Retinal pigment epithelial cell (primary cell): ENCODE measurements around the gene CAMSAP1.
"Not testable (repeated sequence)": the region's sequence is repeated elsewhere in the genome, so short reads cannot be mapped to it uniquely, and the experiment has no call there.

Experiments
- DNase-seq: peaks from one replicate; pipeline ENCODE4 v3.0.0-alpha.2; 2010; ENCODE audit warnings: low read depth
- H3K4me3 ChIP-seq: 2 replicates; pipeline ENCODE4 v1.5.1; 2011; ENCODE audit warnings: mild to moderate bottlenecking, low read length, control low read depth, moderate library complexity
- TF ChIP-seq, protein P1 (sequence below): conservative IDR thresholded peaks from 2 replicates; pipeline ENCODE4 v1.5.1; 2011; ENCODE audit warnings: low read depth, low read length, control low read depth, inconsistent platforms

The CAMSAP1 gene

DNA sequence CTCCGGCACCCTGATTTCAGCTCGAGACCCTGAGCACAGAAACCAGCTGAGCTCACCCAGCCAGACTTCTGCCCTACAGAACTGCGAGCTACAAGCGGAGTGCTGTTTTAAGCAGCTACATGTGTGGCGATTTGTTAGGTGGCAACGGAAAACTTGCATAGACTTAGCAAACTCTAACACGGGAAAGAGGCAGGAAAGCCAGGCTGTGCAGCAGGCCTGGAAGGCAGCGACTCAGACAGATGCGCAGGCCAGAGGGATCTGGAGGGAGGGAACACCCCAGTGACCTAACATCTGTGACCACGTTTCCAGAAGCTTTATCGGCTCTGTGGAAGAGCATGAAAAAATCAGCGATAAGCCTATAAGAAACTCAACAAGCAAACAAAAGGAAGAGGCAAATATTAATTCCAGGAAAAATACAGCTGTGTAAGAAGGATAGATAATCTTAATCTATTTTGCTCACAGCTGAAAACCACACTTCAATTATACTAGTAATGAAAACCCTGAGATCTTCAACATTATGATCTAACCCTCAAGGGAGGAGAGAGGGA, 42.9 kb upstream of the CAMSAP1 start:
- no peak overlapping the region for H3K4me3 ChIP-seq
- DNase-seq: no peak
- TF ChIP-seq, protein P1, sequence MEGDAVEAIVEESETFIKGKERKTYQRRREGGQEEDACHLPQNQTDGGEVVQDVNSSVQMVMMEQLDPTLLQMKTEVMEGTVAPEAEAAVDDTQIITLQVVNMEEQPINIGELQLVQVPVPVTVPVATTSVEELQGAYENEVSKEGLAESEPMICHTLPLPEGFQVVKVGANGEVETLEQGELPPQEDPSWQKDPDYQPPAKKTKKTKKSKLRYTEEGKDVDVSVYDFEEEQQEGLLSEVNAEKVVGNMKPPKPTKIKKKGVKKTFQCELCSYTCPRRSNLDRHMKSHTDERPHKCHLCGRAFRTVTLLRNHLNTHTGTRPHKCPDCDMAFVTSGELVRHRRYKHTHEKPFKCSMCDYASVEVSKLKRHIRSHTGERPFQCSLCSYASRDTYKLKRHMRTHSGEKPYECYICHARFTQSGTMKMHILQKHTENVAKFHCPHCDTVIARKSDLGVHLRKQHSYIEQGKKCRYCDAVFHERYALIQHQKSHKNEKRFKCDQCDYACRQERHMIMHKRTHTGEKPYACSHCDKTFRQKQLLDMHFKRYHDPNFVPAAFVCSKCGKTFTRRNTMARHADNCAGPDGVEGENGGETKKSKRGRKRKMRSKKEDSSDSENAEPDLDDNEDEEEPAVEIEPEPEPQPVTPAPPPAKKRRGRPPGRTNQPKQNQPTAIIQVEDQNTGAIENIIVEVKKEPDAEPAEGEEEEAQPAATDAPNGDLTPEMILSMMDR: no peak

DNA sequence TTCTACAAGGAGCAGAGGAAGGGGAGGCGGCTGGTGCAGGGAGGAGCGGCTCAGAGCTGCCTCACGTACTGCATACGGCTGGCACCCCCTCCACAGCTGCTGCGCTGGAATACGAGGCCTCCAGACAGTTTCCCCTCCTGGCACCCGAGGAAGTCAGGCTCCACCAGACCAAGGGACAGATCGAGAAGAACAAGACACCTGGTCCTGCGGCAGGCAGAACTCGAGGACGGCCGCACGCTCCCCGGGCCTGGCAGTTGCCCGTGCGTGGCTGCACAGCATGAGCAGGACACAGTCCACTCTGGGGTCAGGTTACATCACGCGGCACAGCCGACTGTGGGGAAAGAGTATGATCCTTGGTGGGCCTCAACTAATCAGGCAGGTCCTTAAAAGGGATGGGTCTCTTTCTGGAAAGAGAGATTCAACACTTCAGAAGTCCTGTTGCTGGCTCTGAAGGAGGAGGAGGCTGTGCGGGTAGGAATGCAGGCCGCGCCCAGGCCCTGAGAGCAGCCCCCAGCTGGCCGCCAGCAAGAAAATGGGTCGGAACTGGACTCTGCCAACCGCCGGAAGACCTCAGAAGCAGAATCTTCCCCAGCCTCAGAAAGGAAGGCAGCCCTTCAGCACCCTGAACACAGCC, 42.3 kb upstream of the CAMSAP1 start:
- TF ChIP-seq, protein P1: no peak
- no peak overlapping the region for H3K4me3 ChIP-seq
- no peak for DNase-seq

DNA sequence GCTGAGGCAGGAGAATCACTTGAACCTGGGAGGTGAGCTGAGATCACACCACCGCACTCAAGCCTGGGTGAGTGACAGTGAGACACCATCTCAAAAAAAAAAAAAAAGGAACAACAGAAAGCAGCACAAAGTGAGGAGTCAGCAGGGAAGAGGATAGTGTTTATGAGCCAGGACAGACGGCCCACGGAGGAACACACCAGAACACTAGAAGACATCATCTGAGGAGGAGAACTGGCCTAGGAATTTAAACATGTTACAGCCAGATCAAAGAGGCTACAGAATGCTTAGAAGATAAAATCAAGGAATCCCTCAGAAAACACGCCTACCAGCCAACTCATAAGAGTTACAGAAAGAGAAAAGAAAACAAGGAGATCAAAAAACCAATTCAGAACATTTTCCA, 41.6 kb upstream of the CAMSAP1 start:
- DNase-seq: no peak

DNA sequence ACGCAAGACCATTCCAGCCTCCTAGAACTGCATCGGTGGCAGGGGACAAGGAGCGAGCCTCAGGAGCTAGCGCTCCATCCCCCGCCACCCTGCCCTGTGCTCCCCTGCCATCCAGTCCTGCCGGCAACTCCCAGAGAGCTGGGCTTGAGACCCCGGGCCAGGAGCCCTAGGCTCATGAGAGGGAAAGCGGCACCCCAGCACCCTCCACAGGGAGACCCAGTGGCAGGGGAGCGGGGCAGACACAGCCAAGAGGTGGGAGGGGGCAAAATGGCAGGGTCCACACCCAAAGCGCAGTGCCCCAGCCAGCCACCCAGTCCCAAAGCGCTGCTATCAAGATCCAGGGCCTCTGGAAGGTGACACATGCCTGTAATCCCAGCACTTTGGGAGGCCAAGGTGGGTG, 41.1 kb upstream of the CAMSAP1 start:
- H3K4me3 ChIP-seq: no peak overlapping the region
- TF ChIP-seq, protein P1: no peak
- no peak for DNase-seq

More for the DNA sequence above, 41.6 kb upstream of the CAMSAP1 start:
- no peak overlapping the region for H3K4me3 ChIP-seq
- TF ChIP-seq, protein P1: no peak

DNA sequence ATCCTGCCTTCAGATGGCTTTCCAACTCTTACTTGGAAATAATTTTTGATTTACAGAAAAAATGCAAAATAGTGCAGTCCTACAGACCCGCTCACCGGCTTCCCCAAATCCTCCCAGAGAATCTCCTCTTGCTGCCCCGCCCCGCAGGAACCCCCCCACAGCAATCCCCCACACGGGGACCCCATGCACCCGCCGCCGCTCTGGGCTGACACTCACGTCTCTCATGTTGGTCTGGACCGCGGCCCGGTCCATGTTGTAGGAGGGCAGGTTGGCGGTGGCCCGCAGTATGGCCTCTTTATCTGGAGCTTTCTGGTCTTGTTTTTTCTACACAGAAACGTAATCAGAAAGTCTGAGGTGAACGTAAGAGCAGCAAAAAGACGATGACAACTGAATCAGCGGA, 40.2 kb upstream of the CAMSAP1 start:
- no peak for DNase-seq
- TF ChIP-seq, protein P1: no peak
- no peak overlapping the region for H3K4me3 ChIP-seq

DNA sequence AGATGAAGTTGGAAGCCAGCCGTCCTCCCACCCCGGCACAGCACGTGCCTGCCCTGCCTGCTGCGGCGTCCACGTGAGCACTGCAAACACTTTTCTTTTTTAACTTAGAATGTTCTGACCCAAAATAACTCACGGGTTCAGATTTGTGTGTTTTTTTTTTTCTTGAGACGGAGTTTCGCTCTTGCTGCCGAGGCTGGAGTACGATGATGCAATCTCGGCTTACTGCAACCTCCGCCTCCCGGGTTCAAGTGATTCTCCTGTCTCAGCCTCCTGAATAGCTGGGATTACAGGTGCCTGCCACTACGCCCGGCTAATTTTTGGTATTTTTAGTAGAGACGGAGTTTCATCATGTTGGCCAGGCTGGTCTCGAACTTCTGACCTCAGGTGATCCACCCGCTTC, 39.8 kb upstream of the CAMSAP1 start:
- H3K4me3 ChIP-seq: not testable (repeated sequence)

DNA sequence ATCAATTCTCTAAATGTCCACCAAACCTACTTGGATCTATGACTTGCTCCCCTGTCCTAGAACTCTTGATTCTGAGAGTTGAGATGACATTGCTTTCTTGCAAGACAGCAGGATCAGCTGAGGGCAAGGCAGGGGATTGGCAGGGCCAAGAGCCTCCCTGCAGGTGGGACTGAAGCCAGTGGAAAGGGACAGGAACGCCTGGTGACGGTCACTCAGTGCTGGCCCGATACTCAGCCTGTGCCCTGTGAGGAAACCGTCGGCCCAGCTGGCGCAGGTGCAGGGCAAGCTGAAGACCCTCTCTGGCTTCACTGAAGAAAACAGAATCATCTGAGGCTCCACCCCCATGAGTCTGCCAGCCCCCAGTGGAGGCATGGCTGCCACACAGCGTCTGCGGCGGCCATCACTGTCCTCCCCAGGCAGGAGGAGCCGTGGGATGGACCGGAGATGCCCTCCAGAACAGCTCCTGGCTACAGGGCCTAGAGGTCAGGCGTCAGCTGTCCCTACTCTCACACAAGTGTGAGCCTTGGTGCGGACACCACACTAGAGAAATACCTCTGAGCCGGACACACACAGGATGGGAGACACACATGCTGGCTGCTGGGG, 39.1 kb upstream of the CAMSAP1 start:
- no peak for DNase-seq
- TF ChIP-seq, protein P1: no peak
- H3K4me3 ChIP-seq: no peak overlapping the region

More for the DNA sequence above, 39.8 kb upstream of the CAMSAP1 start:
- DNase-seq: not testable (repeated sequence)
